ENCODE data around the gene OR2AG1.

The OR2AG1 gene

GRCh38 chr11:6824136-6824823 is 41.5 kb downstream of the OR2AG1 start:
- H3K36me3 Mint-ChIP-seq, result peaks cover 3% of the 10 kb centered on the region
- peaks cover 3% of the 10 kb centered on the region for H3K27me3 Mint-ChIP-seq
- no peak for DNase-seq (ENCODE audit: low spot score in 2 of 2)
- no peak overlapping the region for H3K27ac Mint-ChIP-seq
- H3K9me3 Mint-ChIP-seq, result peaks cover 4% of the 10 kb centered on the region
- H3K4me1 Mint-ChIP-seq, result no peaks in the 10 kb centered on the region
- H3K4me3 Mint-ChIP-seq, result no peak overlapping the region
- no peak for ATAC-seq (ENCODE audit: low read depth)

- H3K27ac Mint-ChIP-seq, result no peak overlapping the region
- no peak overlapping the region for H3K4me3 Mint-ChIP-seq
- no peaks in the 10 kb centered on the region for H3K4me1 Mint-ChIP-seq
- no peak for DNase-seq (ENCODE audit: low spot score in 2 of 2)
- peaks cover 3% of the 10 kb centered on the region for H3K27me3 Mint-ChIP-seq
- peaks cover 1% of the 10 kb centered on the region for H3K36me3 Mint-ChIP-seq
- no peak for ATAC-seq (ENCODE audit: low read depth)
- no peaks in the 10 kb centered on the region for H3K9me3 Mint-ChIP-seq
Observed at GRCh38 chr11:6825231-6825744, 42.5 kb downstream of the OR2AG1 start.

GRCh38 chr11:6828103-6828502 is 45.3 kb downstream of the OR2AG1 start:
- DNase-seq (ENCODE audit: low spot score in 2 of 2) (no peak), ATAC-seq (ENCODE audit: low read depth) (no peak)
- Mint-ChIP-seq H3K9me3 (no peaks in the 10 kb centered on the region), H3K36me3 (no peaks in the 10 kb centered on the region), H3K27ac (no peak overlapping the region), H3K4me1 (peaks cover 6% of the 10 kb centered on the region), H3K27me3 (no peaks in the 10 kb centered on the region), H3K4me3 (no peak overlapping the region)

GRCh38 chr11:6833356-6833755 is 50.5 kb downstream of the OR2AG1 start:
- no peak for ATAC-seq (ENCODE audit: low read depth)
- Mint-ChIP-seq H3K36me3 (no peaks in the 10 kb centered on the region), H3K27me3 (no peaks in the 10 kb centered on the region), H3K9me3 (no peaks in the 10 kb centered on the region), H3K27ac (peak overlapping the region; percentile 31), H3K4me1 (peaks cover 8% of the 10 kb centered on the region), H3K4me3 (no peak overlapping the region)
- no peak for DNase-seq (ENCODE audit: low spot score in 2 of 2)

- no peak overlapping the region for H3K27ac Mint-ChIP-seq
- H3K4me1 Mint-ChIP-seq, result peaks cover 8% of the 10 kb centered on the region
- ATAC-seq (ENCODE audit: low read depth) (no peak), DNase-seq (ENCODE audit: low spot score in 2 of 2) (no peak)
- H3K27me3 Mint-ChIP-seq, result no peaks in the 10 kb centered on the region
- no peak overlapping the region for H3K4me3 Mint-ChIP-seq
- H3K36me3 Mint-ChIP-seq, result no peaks in the 10 kb centered on the region
- H3K9me3 Mint-ChIP-seq, result no peaks in the 10 kb centered on the region
Observed at GRCh38 chr11:6834021-6834420, 51.2 kb downstream of the OR2AG1 start.
